Panc1 (cell line): Measurements from ENCODE around the gene HOXA5.

Experiments used
- CTCF ChIP-seq: fragments of 450-650 bp; IDR thresholded peaks from 2 replicates; pipeline ENCODE4 v1.5.1; 2017; ENCODE audit warnings: mild to moderate bottlenecking
- POLR2AphosphoS5 ChIP-seq: IDR thresholded peaks from 2 replicates; pipeline ENCODE4 v1.6.1; 2012; ENCODE audit warnings: mild to moderate bottlenecking, low read depth, low read length, moderate library complexity

GRCh38 chr7:27145914-27146412 is 2.5 kb upstream of the HOXA5 start:
- no peak for TF ChIP-seq CTCF
- TF ChIP-seq POLR2AphosphoS5, result no peak
